ENCODE data around the gene TUBA4A.
"Not testable (repeated sequence)": the region's sequence is repeated elsewhere in the genome, so short reads cannot be mapped to it uniquely, and the experiment has no call there.

DNA sequence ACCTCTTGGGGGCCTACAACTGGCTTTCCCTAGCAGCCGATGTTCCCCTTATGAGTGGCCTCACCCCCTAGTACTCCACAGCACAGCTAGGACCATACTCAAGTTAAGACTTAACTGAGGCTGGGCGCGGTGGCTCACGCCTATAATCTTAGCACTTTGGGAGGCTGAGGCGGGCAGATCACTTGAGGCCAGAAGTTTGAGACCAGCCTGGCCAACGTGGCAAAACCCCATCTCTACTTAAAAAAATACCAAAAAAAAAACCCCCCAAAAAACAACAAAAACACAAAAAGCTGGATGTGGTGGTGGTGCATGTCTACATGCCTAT is 33.4 kb upstream of the TUBA4A start:
- TF ChIP-seq, protein P1, sequence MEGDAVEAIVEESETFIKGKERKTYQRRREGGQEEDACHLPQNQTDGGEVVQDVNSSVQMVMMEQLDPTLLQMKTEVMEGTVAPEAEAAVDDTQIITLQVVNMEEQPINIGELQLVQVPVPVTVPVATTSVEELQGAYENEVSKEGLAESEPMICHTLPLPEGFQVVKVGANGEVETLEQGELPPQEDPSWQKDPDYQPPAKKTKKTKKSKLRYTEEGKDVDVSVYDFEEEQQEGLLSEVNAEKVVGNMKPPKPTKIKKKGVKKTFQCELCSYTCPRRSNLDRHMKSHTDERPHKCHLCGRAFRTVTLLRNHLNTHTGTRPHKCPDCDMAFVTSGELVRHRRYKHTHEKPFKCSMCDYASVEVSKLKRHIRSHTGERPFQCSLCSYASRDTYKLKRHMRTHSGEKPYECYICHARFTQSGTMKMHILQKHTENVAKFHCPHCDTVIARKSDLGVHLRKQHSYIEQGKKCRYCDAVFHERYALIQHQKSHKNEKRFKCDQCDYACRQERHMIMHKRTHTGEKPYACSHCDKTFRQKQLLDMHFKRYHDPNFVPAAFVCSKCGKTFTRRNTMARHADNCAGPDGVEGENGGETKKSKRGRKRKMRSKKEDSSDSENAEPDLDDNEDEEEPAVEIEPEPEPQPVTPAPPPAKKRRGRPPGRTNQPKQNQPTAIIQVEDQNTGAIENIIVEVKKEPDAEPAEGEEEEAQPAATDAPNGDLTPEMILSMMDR (IDR thresholded peaks at IDR 0.05; ENCODE audit: insufficient read depth, low read depth, low read length) = not testable (repeated sequence)
- TF ChIP-seq EZH2 (IDR thresholded peaks at IDR 0.05; ENCODE audit: insufficient read depth, low read length) = not testable (repeated sequence)

Data from astrocyte (in vitro differentiated cells and primary cell).